Measurements from ENCODE around the gene CXCL14.
"Not testable (repeated sequence)": the region's sequence is repeated elsewhere in the genome, so short reads cannot be mapped to it uniquely, and the experiment has no call there.

CXCL14 gene

GRCh38 chr5:135529576-135529975 lies 49.2 kb downstream of the CXCL14 start:
- peaks cover 10% of the 10 kb centered on the region for H3K9me3 ChIP-seq (ENCODE audit: insufficient read depth, low read depth, low read length)
- H3K79me1 ChIP-seq (ENCODE audit: low read length); H2BK5ac ChIP-seq (ENCODE audit: low read depth, low read length, poor library complexity); H3K79me2 ChIP-seq (ENCODE audit: control insufficient read depth, insufficient read depth, low read length, poor library complexity); H3K9ac ChIP-seq (ENCODE audit: low read length); DNase-seq; H4K8ac ChIP-seq (ENCODE audit: low read depth, low read length); H3K4me3 ChIP-seq (ENCODE audit: low read depth, low read length); H3K14ac ChIP-seq (ENCODE audit: low read length); H3K4me2 ChIP-seq (ENCODE audit: low read length); H2AFZ ChIP-seq (ENCODE audit: insufficient read depth, low read length, poor library complexity); H4K91ac ChIP-seq (ENCODE audit: low read depth, low read length); H4K12ac ChIP-seq (ENCODE audit: low read depth, low read length); H2BK120ac ChIP-seq (ENCODE audit: insufficient read depth, low read length, poor library complexity); H3K36me3 ChIP-seq (ENCODE audit: control insufficient read depth in 1 of 2, insufficient read depth in 2 of 2, low read length in 2 of 2); H2AK5ac ChIP-seq (ENCODE audit: low read length); H2BK12ac ChIP-seq (ENCODE audit: low read length); H3K4me1 ChIP-seq (ENCODE audit: control insufficient read depth in 1 of 2, insufficient read depth in 2 of 2, low read length in 2 of 2); H3K27ac ChIP-seq (ENCODE audit: low read depth, low read length); H3K23ac ChIP-seq (ENCODE audit: low read length); H3K4ac ChIP-seq (ENCODE audit: low read depth, low read length); H3K18ac ChIP-seq (ENCODE audit: low read length): not testable (repeated sequence)
- no CpG with 5 or more reads among the region's 5 CpGs for WGBS (ENCODE audit: extremely low coverage, insufficient coverage, insufficient read length)
- peaks cover 35% of the 10 kb centered on the region for H3K27me3 ChIP-seq (ENCODE audit: insufficient read depth, low read length)

GRCh38 chr5:135526924-135527323 lies 51.9 kb downstream of the CXCL14 start:
- no peak overlapping the region for H2AK5ac ChIP-seq (ENCODE audit: low read length)
- H3K27me3 ChIP-seq (ENCODE audit: insufficient read depth, low read length): peaks cover 19% of the 10 kb centered on the region
- H3K18ac ChIP-seq (ENCODE audit: low read length): no peak overlapping the region
- H3K4me3 ChIP-seq (ENCODE audit: low read depth, low read length): no peak overlapping the region
- no peaks in the 10 kb centered on the region for H3K79me1 ChIP-seq (ENCODE audit: low read length)
- no peak overlapping the region for H3K23ac ChIP-seq (ENCODE audit: low read length)
- no peak overlapping the region for H4K12ac ChIP-seq (ENCODE audit: low read depth, low read length)
- no peaks in the 10 kb centered on the region for H3K36me3 ChIP-seq (ENCODE audit: control insufficient read depth in 1 of 2, insufficient read depth in 2 of 2, low read length in 2 of 2)
- no peak overlapping the region for H3K9ac ChIP-seq (ENCODE audit: low read length)
- H3K14ac ChIP-seq (ENCODE audit: low read length): no peak overlapping the region
- H3K4ac ChIP-seq (ENCODE audit: low read depth, low read length): no peak overlapping the region
- H3K27ac ChIP-seq (ENCODE audit: low read depth, low read length): no peak overlapping the region
- no peaks in the 10 kb centered on the region for H3K79me2 ChIP-seq (ENCODE audit: control insufficient read depth, insufficient read depth, low read length, poor library complexity)
- no peak overlapping the region for H2AFZ ChIP-seq (ENCODE audit: insufficient read depth, low read length, poor library complexity)
- H2BK120ac ChIP-seq (ENCODE audit: insufficient read depth, low read length, poor library complexity): no peak overlapping the region
- H4K91ac ChIP-seq (ENCODE audit: low read depth, low read length): no peak overlapping the region
- no peak overlapping the region for H3K4me2 ChIP-seq (ENCODE audit: low read length)
- peaks cover 12% of the 10 kb centered on the region for H3K9me3 ChIP-seq (ENCODE audit: insufficient read depth, low read depth, low read length)
- H2BK12ac ChIP-seq (ENCODE audit: low read length): no peak overlapping the region
- H3K4me1 ChIP-seq (ENCODE audit: control insufficient read depth in 1 of 2, insufficient read depth in 2 of 2, low read length in 2 of 2): no peaks in the 10 kb centered on the region
- no peak overlapping the region for H2BK5ac ChIP-seq (ENCODE audit: low read depth, low read length, poor library complexity)
- DNase-seq: no peak
- no peak overlapping the region for H4K8ac ChIP-seq (ENCODE audit: low read depth, low read length)

GRCh38 chr5:135521964-135522363 lies 56.8 kb downstream of the CXCL14 start:
- H3K18ac ChIP-seq (ENCODE audit: low read length): no peak overlapping the region
- no peak overlapping the region for H2BK120ac ChIP-seq (ENCODE audit: insufficient read depth, low read length, poor library complexity)
- peaks cover 2% of the 10 kb centered on the region for H3K9me3 ChIP-seq (ENCODE audit: insufficient read depth, low read depth, low read length)
- no peak overlapping the region for H2AFZ ChIP-seq (ENCODE audit: insufficient read depth, low read length, poor library complexity)
- no peak overlapping the region for H3K23ac ChIP-seq (ENCODE audit: low read length)
- no peak overlapping the region for H2BK5ac ChIP-seq (ENCODE audit: low read depth, low read length, poor library complexity)
- H3K4me3 ChIP-seq (ENCODE audit: low read depth, low read length): no peak overlapping the region
- H2AK5ac ChIP-seq (ENCODE audit: low read length): no peak overlapping the region
- H4K12ac ChIP-seq (ENCODE audit: low read depth, low read length): no peak overlapping the region
- no peak overlapping the region for H3K9ac ChIP-seq (ENCODE audit: low read length)
- no peaks in the 10 kb centered on the region for H3K4me1 ChIP-seq (ENCODE audit: control insufficient read depth in 1 of 2, insufficient read depth in 2 of 2, low read length in 2 of 2)
- no peaks in the 10 kb centered on the region for H3K36me3 ChIP-seq (ENCODE audit: control insufficient read depth in 1 of 2, insufficient read depth in 2 of 2, low read length in 2 of 2)
- no peak overlapping the region for H3K27ac ChIP-seq (ENCODE audit: low read depth, low read length)
- H3K27me3 ChIP-seq (ENCODE audit: insufficient read depth, low read length): no peaks in the 10 kb centered on the region
- H3K79me2 ChIP-seq (ENCODE audit: control insufficient read depth, insufficient read depth, low read length, poor library complexity): no peaks in the 10 kb centered on the region
- no peak for DNase-seq
- no peak overlapping the region for H3K4ac ChIP-seq (ENCODE audit: low read depth, low read length)
- H2BK12ac ChIP-seq (ENCODE audit: low read length): no peak overlapping the region
- no peak overlapping the region for H3K14ac ChIP-seq (ENCODE audit: low read length)
- no peak overlapping the region for H3K4me2 ChIP-seq (ENCODE audit: low read length)
- no peak overlapping the region for H4K91ac ChIP-seq (ENCODE audit: low read depth, low read length)
- WGBS (ENCODE audit: extremely low coverage, insufficient coverage, insufficient read length): no CpG with 5 or more reads among the region's 2 CpGs
- H4K8ac ChIP-seq (ENCODE audit: low read depth, low read length): no peak overlapping the region
- no peaks in the 10 kb centered on the region for H3K79me1 ChIP-seq (ENCODE audit: low read length)
